WTC11 (cell line): Measurements from ENCODE around the gene CDK2.
"Not testable (repeated sequence)": the region's sequence is repeated elsewhere in the genome, so short reads cannot be mapped to it uniquely, and the experiment has no call there.

Experiments
- JUN ChIP-seq: sonication (generic); formaldehyde crosslinking; IDR thresholded peaks from 2 replicates; pipeline ENCODE4 v1.8.0; 2023; ENCODE audit warnings: mild to moderate bottlenecking, missing genetic modification reagents
- SP1 ChIP-seq: sonication (generic); formaldehyde crosslinking; conservative IDR thresholded peaks from 2 replicates; pipeline ENCODE4 v1.8.1; 2022; ENCODE audit warnings: missing genetic modification reagents
- ZNF138 ChIP-seq: sonication (generic); formaldehyde crosslinking; conservative IDR thresholded peaks from 2 replicates; pipeline ENCODE4 v1.8.1; 2022; ENCODE audit warnings: mild to moderate bottlenecking, moderate library complexity, missing genetic modification reagents

- not testable (repeated sequence) for TF ChIP-seq SP1 (CRISPR knock-in tag); JUN; ZNF138 (CRISPR knock-in tag)
These were observed 36.7 kb downstream of the CDK2 start for GRCh38 chr12:56003376-56003775.
